Kidney (tissue), 14 donors: ENCODE measurements around the gene EEIG2. TPM values are rescaled to one million over a fixed set of nuclear protein-coding genes. Genes with fewer than 3 reads are reported as not detected.

Experiments used
- DNase-seq, 5 donors: peaks; one replicate each; pipeline ENCODE4 v3.0.0-alpha.2; 2013 to 2020
- FAIRE-seq: peaks from 2 replicates; lab custom pipeline; 2012; peaks lifted over from hg19 to GRCh38; lab: Jason Lieb, UNC
- H3K27ac ChIP-seq, 2 donors: one replicate each; pipeline ENCODE4 v1.7.0; 2013; ENCODE audit warnings: low read depth in 2 of 2, low read length in 2 of 2, inconsistent platforms in 1 of 2
- H3K27me3 ChIP-seq: one replicate; pipeline ENCODE4 v1.7.1; 2013; ENCODE audit warnings: low read length, inconsistent platforms; ENCODE audit not compliant: control insufficient read depth, insufficient read depth
- H3K36me3 ChIP-seq, 3 donors: one replicate each; pipeline versions ENCODE4 v1.7.0 to v1.7.1; 2013; ENCODE audit warnings: low read length in 3 of 3, control low read depth in 1 of 3, inconsistent platforms in 1 of 3; ENCODE audit not compliant: insufficient read depth in 3 of 3, control insufficient read depth in 2 of 3
- H3K4me1 ChIP-seq, 3 donors: one replicate each; pipeline versions ENCODE4 v1.7.0 to v1.7.1; 2013; ENCODE audit warnings: low read length in 3 of 3, inconsistent platforms in 1 of 3, low read depth in 1 of 3; ENCODE audit not compliant: control insufficient read depth in 2 of 3, insufficient read depth in 2 of 3
- H3K4me3 ChIP-seq, 3 donors: one replicate each; pipeline versions ENCODE4 v1.7.0 to v1.8.1; 2013; ENCODE audit warnings: low read length in 3 of 3, control low read depth in 1 of 3, inconsistent platforms in 1 of 3
- H3K9ac ChIP-seq, 3 donors: one replicate each; pipeline versions ENCODE4 v1.7.0 to v1.7.1; 2013; ENCODE audit warnings: low read length in 3 of 3, control low read depth in 1 of 3, inconsistent platforms in 1 of 3
- H3K9me3 ChIP-seq, 3 donors: one replicate each; pipeline versions ENCODE4 v1.7.0 to v1.7.1; 2013; ENCODE audit warnings: low read length in 3 of 3, control low read depth in 1 of 3, inconsistent platforms in 1 of 3; ENCODE audit not compliant: control insufficient read depth in 2 of 3, insufficient read depth in 1 of 3
- intact Hi-C: fragments of 100-400 bp; cut with DNase I; formaldehyde crosslinking; loops from one replicate; pipeline ENCODE4 v1.11.1; 2022
- polyA plus RNA-seq: library from polyadenylated mRNA; stranded (reverse); fragments of 350-450 nt; fragmentation: Illumina TruSeq; extraction: RNeasy Lipid Tissue Mini Kit (QIAGEN cat#74804); gene quantifications from one replicate; pipeline ENCODE4 v1.2.3, GENCODE V29; 2014; ENCODE audit warnings: low read depth, low replicate concordance; ENCODE audit not compliant: insufficient read depth
- total RNA-seq: library from RNA; stranded (reverse); fragmentation: NEBNext Ultra II Directional; extraction: Animal tissue kit (Norgen Biotek cat#: 25700); gene quantifications from one replicate; pipeline ENCODE4 v1.2.1, GENCODE V29; 2021
- TF ChIP-seq, protein P1 (sequence below): IDR thresholded peaks from 3 replicates; pipeline ENCODE4 v1.5.1; 2012; ENCODE audit warnings: mild to moderate bottlenecking, moderate library complexity, borderline replicate concordance; ENCODE audit not compliant: insufficient read depth; ENCODE audit errors: extremely low read depth
- donor health status: control.
- donor health status: control.
- donor health status: control.
- donor health status: control.
- donor health status: control.
- donor health status: DM: yes; HTN: yes; CAD: no.
- donor health status: Normal renal cell carcinoma (clear cell type).

Gene EEIG2
- total and polyA plus RNA-seq, 2 donors from 2014 or later: 1.7 to 8.3 TPM

DNA sequence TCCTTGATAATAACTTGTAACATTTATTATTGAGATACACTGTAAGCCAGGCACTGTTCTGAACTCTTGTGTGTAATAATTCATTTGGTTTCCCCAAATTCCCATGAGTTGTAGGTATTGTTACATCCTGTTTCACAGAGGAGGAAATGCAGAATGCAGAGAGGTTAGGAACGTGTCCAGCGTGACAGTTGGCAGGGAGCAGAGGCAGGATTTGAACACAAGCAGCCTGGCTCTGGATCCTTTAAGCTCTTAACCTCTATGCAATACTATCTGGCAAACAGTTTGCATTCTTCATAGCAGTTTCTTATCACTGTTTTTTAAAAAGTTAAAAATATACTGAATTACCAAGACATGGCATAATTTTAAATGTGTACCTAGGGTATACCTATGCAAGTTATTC is 30.5 kb downstream of the EEIG2 start:
- TF ChIP-seq, protein P1, sequence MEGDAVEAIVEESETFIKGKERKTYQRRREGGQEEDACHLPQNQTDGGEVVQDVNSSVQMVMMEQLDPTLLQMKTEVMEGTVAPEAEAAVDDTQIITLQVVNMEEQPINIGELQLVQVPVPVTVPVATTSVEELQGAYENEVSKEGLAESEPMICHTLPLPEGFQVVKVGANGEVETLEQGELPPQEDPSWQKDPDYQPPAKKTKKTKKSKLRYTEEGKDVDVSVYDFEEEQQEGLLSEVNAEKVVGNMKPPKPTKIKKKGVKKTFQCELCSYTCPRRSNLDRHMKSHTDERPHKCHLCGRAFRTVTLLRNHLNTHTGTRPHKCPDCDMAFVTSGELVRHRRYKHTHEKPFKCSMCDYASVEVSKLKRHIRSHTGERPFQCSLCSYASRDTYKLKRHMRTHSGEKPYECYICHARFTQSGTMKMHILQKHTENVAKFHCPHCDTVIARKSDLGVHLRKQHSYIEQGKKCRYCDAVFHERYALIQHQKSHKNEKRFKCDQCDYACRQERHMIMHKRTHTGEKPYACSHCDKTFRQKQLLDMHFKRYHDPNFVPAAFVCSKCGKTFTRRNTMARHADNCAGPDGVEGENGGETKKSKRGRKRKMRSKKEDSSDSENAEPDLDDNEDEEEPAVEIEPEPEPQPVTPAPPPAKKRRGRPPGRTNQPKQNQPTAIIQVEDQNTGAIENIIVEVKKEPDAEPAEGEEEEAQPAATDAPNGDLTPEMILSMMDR: no peak
- Histone ChIP-seq H3K27me3 (no peaks in the 10 kb centered on the region), H3K9ac (no peak overlapping the region), H3K27ac (peak overlapping the region in 1 of 2 donors; percentile 76), H3K36me3 (no peaks in the 10 kb centered on the region), H3K4me1 (peaks cover 0 to 4% (median 0%) of the 10 kb centered on the region in 3 donors), H3K4me3 (no peak overlapping the region), H3K9me3 (no peaks in the 10 kb centered on the region)
- no peak for FAIRE-seq
- peak in 2 of 5 donors; percentile 27 to 66 for DNase-seq
- intact Hi-C loops: no loop called here

DNA sequence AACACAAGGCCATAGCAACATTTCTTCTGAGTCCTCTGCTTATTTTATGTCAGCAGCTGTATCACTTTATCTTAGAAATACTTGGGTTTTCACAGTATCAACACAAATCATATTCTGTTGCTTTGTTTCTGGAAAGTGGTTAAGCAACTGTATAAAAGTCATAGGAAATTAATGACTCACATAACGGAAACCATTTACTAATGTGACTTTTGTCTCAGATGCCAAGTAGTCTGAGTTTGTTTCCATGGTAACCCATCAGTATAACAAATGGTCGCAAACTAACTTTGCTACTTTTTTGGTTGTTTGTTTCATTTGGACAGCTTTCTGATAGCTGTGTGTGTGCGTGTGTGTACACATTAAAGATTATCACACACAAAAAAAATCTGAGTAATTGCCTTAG is 31.1 kb downstream of the EEIG2 start:
- DNase-seq: peak in 2 of 5 donors; percentile 83 to 96
- intact Hi-C loops: no loop called here

DNA sequence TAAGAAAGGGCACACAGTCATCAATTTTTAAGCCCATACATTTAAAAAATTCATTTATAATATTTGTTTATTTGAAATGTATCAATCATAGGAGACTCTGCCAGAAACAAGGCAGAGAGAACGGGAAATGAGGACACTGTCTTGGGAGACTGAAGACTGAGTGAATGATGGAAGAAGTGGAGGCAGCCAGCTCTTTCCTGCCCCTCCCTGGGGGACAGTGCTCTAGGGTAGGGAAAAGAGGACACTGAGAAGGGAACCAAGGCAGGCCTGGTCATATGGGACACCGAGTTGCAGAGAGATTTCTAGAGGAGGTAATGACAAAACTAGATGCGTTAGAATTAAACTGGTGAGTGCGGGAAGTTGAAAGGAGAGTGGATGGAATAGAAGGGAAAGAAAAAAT is 31.6 kb downstream of the EEIG2 start:
- Histone ChIP-seq H3K9me3 (no peaks in the 10 kb centered on the region), H3K4me3 (peak overlapping the region in 1 of 3 donors; percentile 18), H3K27ac (peak overlapping the region; percentile 66 to 85), H3K36me3 (no peaks in the 10 kb centered on the region), H3K9ac (no peak overlapping the region), H3K4me1 (peaks cover 0 to 3% (median 2%) of the 10 kb centered on the region in 3 donors), H3K27me3 (no peaks in the 10 kb centered on the region)
- FAIRE-seq: no peak
- intact Hi-C loops: no loop called here
- TF ChIP-seq, protein P1: no peak
- peak in 1 of 5 donors; percentile 10 for DNase-seq

More for the DNA sequence above, 31.1 kb downstream of the EEIG2 start:
- no peaks in the 10 kb centered on the region for H3K36me3 ChIP-seq
- H3K4me1 ChIP-seq: peaks cover 0 to 3% (median 0%) of the 10 kb centered on the region in 3 donors
- H3K27ac ChIP-seq: peak overlapping the region in 1 of 2 donors; percentile 85
- no peaks in the 10 kb centered on the region for H3K27me3 ChIP-seq
- no peak overlapping the region for H3K9ac ChIP-seq
- TF ChIP-seq, protein P1: no peak
- H3K9me3 ChIP-seq: no peaks in the 10 kb centered on the region
- peak; percentile 83 for FAIRE-seq
- H3K4me3 ChIP-seq: peak overlapping the region in 1 of 3 donors; percentile 24
